Cardiac fibroblast (primary cell): Measurements from ENCODE around the gene CPPED1.
A peak's percentile ranks its signal among the peaks of the same experiment; 100 is the strongest.

ENCODE experiments used
- DNase-seq, 2 donors: peaks; one replicate each; pipeline versions ENCODE4 v3.0.0 to v3.0.0-alpha.2; 2010; ENCODE audit warnings: low read depth in 2 of 2
- H3K4me3 ChIP-seq, 2 donors: replicated peaks in 1 of 2; 1 replicate in 1 of 2; 2 replicates in 1 of 2; pipeline ENCODE4 v1.5.1; 2011; ENCODE audit warnings: low read depth in 2 of 2, low read length in 2 of 2, mild to moderate bottlenecking in 2 of 2, moderate library complexity in 1 of 2
- CTCF ChIP-seq: IDR thresholded peaks from one replicate; pipeline ENCODE4 v1.5.1; 2011; ENCODE audit warnings: low read depth, mild to moderate bottlenecking, low read length, inconsistent platforms

The CPPED1 gene

GRCh38 chr16:12678983-12679382 is 124.7 kb downstream of the CPPED1 start:
- no peak overlapping the region for H3K4me3 ChIP-seq
- no peak for DNase-seq
- TF ChIP-seq CTCF, result no peak

GRCh38 chr16:12677502-12677901 is 126.2 kb downstream of the CPPED1 start:
- no peak overlapping the region for H3K4me3 ChIP-seq
- no peak for TF ChIP-seq CTCF
- DNase-seq, result no peak

- peak; percentile 48 to 73 for DNase-seq
- TF ChIP-seq CTCF, result no peak
- no peak overlapping the region for H3K4me3 ChIP-seq
Measured at GRCh38 chr16:12675852-12676251, 127.8 kb downstream of the CPPED1 start.

GRCh38 chr16:12675046-12675445 is 128.6 kb downstream of the CPPED1 start:
- no peak for TF ChIP-seq CTCF
- DNase-seq, result no peak
- no peak overlapping the region for H3K4me3 ChIP-seq

- no peak for TF ChIP-seq CTCF
- no peak overlapping the region for H3K4me3 ChIP-seq
- DNase-seq, result no peak
Measured at GRCh38 chr16:12674524-12674923, 129.2 kb downstream of the CPPED1 start.

GRCh38 chr16:12674071-12674470 is 129.6 kb downstream of the CPPED1 start:
- TF ChIP-seq CTCF, result no peak
- H3K4me3 ChIP-seq, result no peak overlapping the region
- peak; percentile 5 to 68 for DNase-seq

- H3K4me3 ChIP-seq, result no peak overlapping the region
- DNase-seq, result no peak
- no peak for TF ChIP-seq CTCF
Measured at GRCh38 chr16:12673466-12673865, 130.2 kb downstream of the CPPED1 start.
